ENCODE measurements around the gene MRPL36. TPM values are rescaled to one million over a fixed set of nuclear protein-coding genes. Genes with fewer than 3 reads are reported as not detected.
"Not testable (repeated sequence)": the region's sequence is repeated elsewhere in the genome, so short reads cannot be mapped to it uniquely, and the experiment has no call there.

MRPL36 gene
- total RNA-seq, 4 donors from 2014 or later: 44.6 to 54.9 (median 49.3) TPM

DNA sequence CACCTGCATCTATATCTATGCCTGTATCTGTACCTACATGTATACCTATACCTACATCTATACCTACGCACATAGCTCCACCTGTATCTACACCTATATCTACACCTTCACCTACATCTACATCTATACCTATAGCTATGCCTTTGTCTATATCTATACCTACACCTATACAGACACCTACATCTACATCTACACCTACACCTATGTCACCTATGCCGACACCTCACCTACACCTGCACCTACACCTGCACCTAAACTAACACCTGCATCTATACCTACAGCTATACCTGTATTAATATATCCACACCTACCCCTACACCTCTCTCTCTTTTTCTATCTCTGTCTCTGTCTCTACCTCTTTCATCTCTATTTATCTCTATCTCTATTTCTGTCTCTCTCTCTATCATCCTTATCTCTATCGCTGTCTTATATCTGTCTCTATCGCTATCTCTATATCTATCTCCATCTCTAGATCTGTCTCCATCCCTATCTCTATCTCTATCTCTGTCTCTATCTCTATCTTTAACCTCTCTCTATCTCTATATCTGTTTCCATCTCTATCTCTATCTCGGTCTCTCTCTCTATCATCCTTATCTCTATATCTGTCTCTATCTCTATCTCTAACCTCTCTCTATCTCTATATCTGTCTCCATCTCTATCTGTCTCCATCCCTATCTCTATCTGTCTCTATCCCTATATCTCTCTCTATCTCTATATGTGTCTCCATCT lies 45.2 kb upstream of the MRPL36 start:
- Histone ChIP-seq H3K4me3 (no peak overlapping the region), H3K27me3 (peaks cover 0 to 87% (median 0%) of the 10 kb centered on the region in 4 donors)
- WGBS, 2 donors: 95% methylated on average over 5 of the region's 5 CpGs

DNA sequence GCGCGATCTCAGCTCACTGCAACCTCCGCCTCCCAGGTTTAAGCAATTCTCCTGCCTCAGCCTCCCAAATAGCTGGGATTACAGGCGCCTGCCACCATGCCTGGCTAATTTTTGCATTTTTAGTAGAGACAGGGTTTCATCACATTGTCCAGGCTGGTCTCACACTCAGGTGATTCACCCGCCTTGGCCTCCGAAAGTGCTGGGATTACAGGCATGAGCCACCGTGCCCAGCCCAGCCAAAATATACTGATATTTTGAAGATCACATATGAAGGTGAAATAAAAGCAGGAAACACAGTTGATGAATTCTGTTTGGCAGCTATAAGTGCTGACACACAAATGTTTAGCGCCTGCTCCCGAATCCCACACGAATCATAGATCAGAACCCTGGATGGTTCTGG lies 44.1 kb upstream of the MRPL36 start:
- H3K4me3 ChIP-seq; H3K4me1 ChIP-seq; H3K9me3 ChIP-seq; DNase-seq; intact Hi-C loops (cut with DNase I); H3K36me3 ChIP-seq; H3K27ac ChIP-seq: not testable (repeated sequence)
- 84 to 91% methylated on average over 7 to 10 of the region's 10 CpGs for WGBS, 2 donors
- H3K27me3 ChIP-seq: peaks cover 0 to 85% (median 0%) of the 10 kb centered on the region in 4 donors

More for the DNA sequence above, 45.2 kb upstream of the MRPL36 start:
- TF ChIP-seq, protein P1, sequence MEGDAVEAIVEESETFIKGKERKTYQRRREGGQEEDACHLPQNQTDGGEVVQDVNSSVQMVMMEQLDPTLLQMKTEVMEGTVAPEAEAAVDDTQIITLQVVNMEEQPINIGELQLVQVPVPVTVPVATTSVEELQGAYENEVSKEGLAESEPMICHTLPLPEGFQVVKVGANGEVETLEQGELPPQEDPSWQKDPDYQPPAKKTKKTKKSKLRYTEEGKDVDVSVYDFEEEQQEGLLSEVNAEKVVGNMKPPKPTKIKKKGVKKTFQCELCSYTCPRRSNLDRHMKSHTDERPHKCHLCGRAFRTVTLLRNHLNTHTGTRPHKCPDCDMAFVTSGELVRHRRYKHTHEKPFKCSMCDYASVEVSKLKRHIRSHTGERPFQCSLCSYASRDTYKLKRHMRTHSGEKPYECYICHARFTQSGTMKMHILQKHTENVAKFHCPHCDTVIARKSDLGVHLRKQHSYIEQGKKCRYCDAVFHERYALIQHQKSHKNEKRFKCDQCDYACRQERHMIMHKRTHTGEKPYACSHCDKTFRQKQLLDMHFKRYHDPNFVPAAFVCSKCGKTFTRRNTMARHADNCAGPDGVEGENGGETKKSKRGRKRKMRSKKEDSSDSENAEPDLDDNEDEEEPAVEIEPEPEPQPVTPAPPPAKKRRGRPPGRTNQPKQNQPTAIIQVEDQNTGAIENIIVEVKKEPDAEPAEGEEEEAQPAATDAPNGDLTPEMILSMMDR (IDR thresholded peaks at IDR 0.05): no peak
- TF ChIP-seq POLR2A (IDR thresholded peaks at IDR 0.05): no peak
- intact Hi-C loops (cut with DNase I): no loop called here
- H3K36me3 ChIP-seq: no peaks in the 10 kb centered on the region
- no peak overlapping the region for H3K27ac ChIP-seq
- H3K9me3 ChIP-seq: no peaks in the 10 kb centered on the region
- DNase-seq: no peak
- H3K4me1 ChIP-seq: no peaks in the 10 kb centered on the region

DNA sequence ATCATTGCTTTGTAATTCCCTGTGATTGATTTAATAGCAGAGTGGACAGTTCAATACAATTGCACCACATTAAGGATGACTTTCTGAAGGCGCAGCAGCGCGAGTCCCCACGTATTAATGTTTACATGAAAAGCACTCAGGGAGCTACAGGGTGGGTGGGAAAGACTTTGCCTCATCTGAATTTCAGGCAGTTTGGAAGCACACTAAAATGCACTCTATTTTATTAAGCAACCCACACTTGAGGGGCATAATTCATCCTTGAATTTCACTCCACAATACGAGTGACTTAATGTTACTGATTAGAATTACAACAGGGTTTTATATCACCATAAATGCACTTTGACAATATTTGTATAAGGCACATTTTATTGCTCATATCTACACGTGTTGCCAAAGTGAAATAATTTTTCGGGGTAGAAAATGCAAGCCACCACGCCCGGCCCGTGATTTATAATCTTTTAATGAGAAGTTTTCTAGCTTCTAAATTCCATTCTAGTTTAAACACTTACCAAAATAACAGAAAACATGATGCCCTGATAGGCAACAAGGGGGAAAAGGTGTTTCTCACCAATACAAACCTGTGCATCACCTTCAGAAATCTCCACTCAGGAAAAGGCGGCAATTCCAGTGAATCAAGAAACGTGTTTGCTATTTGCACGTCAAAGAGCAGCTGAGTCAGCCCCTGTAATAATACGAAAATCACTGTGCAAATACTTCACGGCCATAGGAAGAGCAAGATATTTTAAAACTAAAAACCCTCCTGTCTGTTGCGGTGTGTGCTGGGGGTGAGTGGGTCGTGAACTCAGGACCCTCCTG lies 42.6 kb upstream of the MRPL36 start:
- Histone ChIP-seq H3K27me3 (peaks cover 0 to 80% (median 0%) of the 10 kb centered on the region in 4 donors), H3K27ac (no peak overlapping the region), H3K4me3 (no peak overlapping the region), H3K4me1 (no peaks in the 10 kb centered on the region), H3K36me3 (no peaks in the 10 kb centered on the region), H3K9me3 (no peaks in the 10 kb centered on the region)
- TF ChIP-seq, protein P1 (IDR thresholded peaks at IDR 0.05): no peak
- TF ChIP-seq POLR2A (IDR thresholded peaks at IDR 0.05): no peak
- 57 to 58% methylated on average over 17 of the region's 17 CpGs for WGBS, 2 donors
- intact Hi-C loops (cut with DNase I): no loop called here
- DNase-seq: no peak

DNA sequence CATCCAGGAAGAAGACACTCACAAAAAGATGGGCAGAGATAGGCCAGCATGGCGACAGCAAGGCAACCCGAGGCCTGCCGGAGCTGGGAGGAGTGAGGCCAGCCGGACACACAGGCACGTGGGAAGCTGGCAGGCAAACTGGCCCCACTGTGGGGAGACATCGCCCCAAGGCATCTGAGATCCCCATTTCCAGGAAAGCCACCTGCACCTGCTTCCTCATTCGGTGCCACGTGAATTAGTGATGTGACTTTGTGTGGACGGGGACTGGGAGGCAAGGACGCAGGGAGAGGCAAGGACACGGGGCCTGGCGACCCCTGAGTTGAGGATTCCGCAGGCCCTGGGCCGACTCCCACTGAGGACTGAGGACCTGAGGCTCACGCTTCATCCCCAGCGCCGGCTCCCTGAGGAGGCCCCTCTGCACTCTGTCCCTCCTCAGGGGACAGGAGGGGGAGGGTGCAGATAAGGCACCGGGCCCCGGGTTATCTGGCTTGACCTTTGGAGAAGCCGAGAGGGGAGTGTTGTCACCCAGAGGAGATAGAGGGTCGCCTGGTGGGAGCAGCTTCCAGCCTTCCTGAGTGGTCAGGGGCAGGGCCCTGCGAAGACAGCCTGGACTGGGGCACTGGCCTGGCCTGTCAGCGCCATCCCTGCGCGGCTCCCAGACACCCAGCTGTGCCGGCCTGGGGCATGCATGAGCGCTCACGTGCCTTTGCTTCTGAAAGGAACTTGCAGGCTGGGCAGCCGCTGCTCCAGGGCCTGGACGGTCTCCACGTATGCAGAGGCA lies 41.3 kb upstream of the MRPL36 start:
- H3K4me1 ChIP-seq: no peaks in the 10 kb centered on the region
- intact Hi-C loops (cut with DNase I): no loop called here
- H3K4me3 ChIP-seq: no peak overlapping the region
- peaks cover 0 to 79% (median 0%) of the 10 kb centered on the region in 4 donors for H3K27me3 ChIP-seq
- 53 to 71% methylated on average over 6 to 31 of the region's 31 CpGs for WGBS, 2 donors
- no peaks in the 10 kb centered on the region for H3K36me3 ChIP-seq
- no peak overlapping the region for H3K27ac ChIP-seq
- TF ChIP-seq, protein P1 (IDR thresholded peaks at IDR 0.05): no peak
- no peak for TF ChIP-seq POLR2A (IDR thresholded peaks at IDR 0.05)
- H3K9me3 ChIP-seq: no peaks in the 10 kb centered on the region
- no peak for DNase-seq

DNA sequence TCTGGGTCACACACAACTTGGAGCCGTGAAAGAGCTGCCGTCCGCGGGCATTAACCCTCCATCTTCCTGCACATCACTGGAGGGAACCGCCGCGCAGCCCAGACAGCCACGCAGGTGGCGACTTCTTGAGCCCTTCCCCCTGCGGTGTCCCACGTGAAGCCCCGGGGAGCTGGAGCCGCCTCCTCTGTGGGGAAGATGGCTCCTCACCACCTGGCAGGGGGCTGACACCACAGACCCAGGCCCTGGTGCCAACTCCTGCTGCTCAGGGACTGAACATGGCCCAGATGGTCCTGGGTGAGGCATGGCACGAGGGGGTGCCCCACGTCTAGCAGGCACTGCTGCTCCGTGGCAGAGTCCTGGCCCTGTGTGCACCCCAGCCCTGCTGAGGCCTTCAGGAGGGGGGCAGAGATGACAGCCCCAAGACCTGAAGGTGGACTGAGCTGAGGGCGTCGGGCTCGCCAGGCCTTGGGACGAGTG lies 40.5 kb upstream of the MRPL36 start:
- intact Hi-C loops (cut with DNase I): no loop called here
- no peak overlapping the region for H3K4me3 ChIP-seq
- TF ChIP-seq POLR2A (IDR thresholded peaks at IDR 0.05): no peak
- TF ChIP-seq, protein P1 (IDR thresholded peaks at IDR 0.05): no peak
- no peaks in the 10 kb centered on the region for H3K4me1 ChIP-seq
- H3K9me3 ChIP-seq: no peaks in the 10 kb centered on the region
- no peaks in the 10 kb centered on the region for H3K36me3 ChIP-seq
- H3K27ac ChIP-seq: no peak overlapping the region
- WGBS, 2 donors: 33 to 93% methylated on average over 1 to 4 of the region's 20 CpGs
- H3K27me3 ChIP-seq: peaks cover 0 to 83% (median 0%) of the 10 kb centered on the region in 4 donors
- DNase-seq: no peak
